ENCODE data around the gene NACC2.

Gene NACC2

DNA sequence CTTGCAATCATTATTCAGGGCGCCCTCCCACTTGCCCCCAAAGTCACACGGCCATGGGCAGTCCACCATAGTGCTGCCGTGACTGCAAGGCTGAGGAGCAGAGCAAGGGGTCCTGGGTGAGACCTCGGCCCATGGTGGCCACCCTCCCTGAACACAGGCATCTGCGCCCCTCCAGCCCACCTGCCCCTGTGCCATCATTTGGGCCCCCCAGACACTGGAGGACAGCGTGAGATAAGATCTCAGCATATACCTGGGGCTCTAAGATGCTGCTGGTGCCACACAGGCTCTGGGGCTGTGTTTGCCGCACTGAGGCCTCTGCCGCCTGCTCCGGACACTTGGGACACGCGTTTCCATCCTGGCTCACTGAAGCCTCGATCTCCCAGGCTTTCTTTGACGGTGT, 20.1 kb upstream of the NACC2 start:
- H3K4me3 Mint-ChIP-seq, result no peak overlapping the region
- no peaks in the 10 kb centered on the region for H3K27me3 Mint-ChIP-seq (ENCODE audit: low read depth, poor library complexity)
- no peak for TF ChIP-seq CTCF (IDR thresholded peaks at IDR 0.05)
- no peak for DNase-seq
- peaks cover 16% of the 10 kb centered on the region for H3K4me1 Mint-ChIP-seq
- H3K27ac Mint-ChIP-seq, result peak overlapping the region; percentile 48
- H3K9me3 Mint-ChIP-seq, result no peaks in the 10 kb centered on the region
- peaks cover 6% of the 10 kb centered on the region for H3K36me3 Mint-ChIP-seq (ENCODE audit: low read depth)

- Mint-ChIP-seq H3K9me3 (no peaks in the 10 kb centered on the region), H3K36me3 (ENCODE audit: low read depth) (peaks cover 6% of the 10 kb centered on the region), H3K27ac (peak overlapping the region; percentile 48), H3K27me3 (ENCODE audit: low read depth, poor library complexity) (no peaks in the 10 kb centered on the region), H3K4me1 (peaks cover 20% of the 10 kb centered on the region), H3K4me3 (no peak overlapping the region)
- DNase-seq, result no peak
- TF ChIP-seq CTCF (IDR thresholded peaks at IDR 0.05), result no peak
These were observed 19.5 kb upstream of the NACC2 start for GRCh38 chr9:136114610-136115009.

- DNase-seq, result no peak
- H3K9me3 Mint-ChIP-seq, result no peaks in the 10 kb centered on the region
- H3K4me1 Mint-ChIP-seq, result peaks cover 24% of the 10 kb centered on the region
- no peak overlapping the region for H3K4me3 Mint-ChIP-seq
- peaks cover 8% of the 10 kb centered on the region for H3K27me3 Mint-ChIP-seq (ENCODE audit: low read depth, poor library complexity)
- peaks cover 6% of the 10 kb centered on the region for H3K36me3 Mint-ChIP-seq (ENCODE audit: low read depth)
- H3K27ac Mint-ChIP-seq, result no peak overlapping the region
- no peak for TF ChIP-seq CTCF (IDR thresholded peaks at IDR 0.05)
These were observed 17.5 kb upstream of the NACC2 start for GRCh38 chr9:136112541-136112940.

- Mint-ChIP-seq H3K4me3 (no peak overlapping the region), H3K27ac (no peak overlapping the region)
- no peak for DNase-seq
These were observed 16.8 kb upstream of the NACC2 start for GRCh38 chr9:136111910-136112309.

GRCh38 chr9:136111190-136111589, 16.1 kb upstream of the NACC2 start:
- Mint-ChIP-seq H3K4me3 (no peak overlapping the region), H3K4me1 (peaks cover 29% of the 10 kb centered on the region), H3K27ac (no peak overlapping the region), H3K9me3 (no peaks in the 10 kb centered on the region), H3K27me3 (ENCODE audit: low read depth, poor library complexity) (peaks cover 12% of the 10 kb centered on the region), H3K36me3 (ENCODE audit: low read depth) (peaks cover 6% of the 10 kb centered on the region)
- TF ChIP-seq CTCF (IDR thresholded peaks at IDR 0.05), result no peak
- no peak for DNase-seq

More at GRCh38 chr9:136111910-136112309, 16.8 kb upstream of the NACC2 start:
- Mint-ChIP-seq H3K27me3 (ENCODE audit: low read depth, poor library complexity) (peaks cover 8% of the 10 kb centered on the region), H3K9me3 (no peaks in the 10 kb centered on the region), H3K4me1 (peaks cover 29% of the 10 kb centered on the region), H3K36me3 (ENCODE audit: low read depth) (peaks cover 6% of the 10 kb centered on the region)
- no peak for TF ChIP-seq CTCF (IDR thresholded peaks at IDR 0.05)

Measured in nephron progenitor cell (in vitro differentiated cells).